Measurements from ENCODE around the gene RBMS3.

RBMS3 gene

DNA sequence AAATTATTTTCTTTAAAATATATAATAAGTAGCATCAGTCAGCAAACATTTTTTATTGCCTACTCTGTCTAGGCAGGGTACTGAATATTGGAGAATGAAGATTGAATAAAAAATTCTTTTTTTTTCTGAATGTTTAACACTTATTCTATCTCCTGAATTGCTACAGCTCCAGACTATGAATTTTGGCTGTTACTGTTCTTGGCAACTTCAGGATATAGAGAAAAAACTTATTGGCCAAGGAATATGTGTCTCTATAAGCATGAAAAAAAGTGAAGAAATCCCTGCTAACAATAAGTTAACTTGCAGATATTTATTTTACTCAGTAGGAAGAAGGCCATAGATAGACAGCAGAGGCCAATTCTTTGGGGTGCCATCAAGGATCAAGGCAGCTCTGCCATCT, 309.6 kb downstream of the RBMS3 start:
- no peak for DNase-seq

DNA sequence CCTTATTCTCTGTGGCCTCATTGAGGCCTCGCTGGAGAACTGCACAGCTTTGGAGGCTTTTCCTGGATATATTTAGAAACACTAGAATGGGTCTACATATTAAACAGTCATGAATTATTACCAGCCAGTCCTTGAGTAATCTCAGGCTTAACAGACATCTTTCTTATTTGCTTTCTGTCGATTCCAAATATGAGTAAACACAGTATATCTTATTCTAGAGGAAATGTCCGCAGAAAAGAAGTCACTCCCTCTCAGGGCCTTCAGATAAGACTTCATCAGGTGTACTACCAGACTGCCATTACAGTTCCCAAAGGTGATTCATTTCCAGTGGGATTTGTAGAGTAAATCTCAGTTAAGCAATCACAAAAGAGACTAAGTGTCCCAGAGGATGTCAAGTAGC, 310.7 kb downstream of the RBMS3 start:
- DNase-seq, result no peak

- DNase-seq, result no peak
These were observed 312.9 kb downstream of the RBMS3 start for GRCh38 chr3:29593802-29594201.

- no peak for DNase-seq
These were observed 313.4 kb downstream of the RBMS3 start for GRCh38 chr3:29594261-29594660.

DNA sequence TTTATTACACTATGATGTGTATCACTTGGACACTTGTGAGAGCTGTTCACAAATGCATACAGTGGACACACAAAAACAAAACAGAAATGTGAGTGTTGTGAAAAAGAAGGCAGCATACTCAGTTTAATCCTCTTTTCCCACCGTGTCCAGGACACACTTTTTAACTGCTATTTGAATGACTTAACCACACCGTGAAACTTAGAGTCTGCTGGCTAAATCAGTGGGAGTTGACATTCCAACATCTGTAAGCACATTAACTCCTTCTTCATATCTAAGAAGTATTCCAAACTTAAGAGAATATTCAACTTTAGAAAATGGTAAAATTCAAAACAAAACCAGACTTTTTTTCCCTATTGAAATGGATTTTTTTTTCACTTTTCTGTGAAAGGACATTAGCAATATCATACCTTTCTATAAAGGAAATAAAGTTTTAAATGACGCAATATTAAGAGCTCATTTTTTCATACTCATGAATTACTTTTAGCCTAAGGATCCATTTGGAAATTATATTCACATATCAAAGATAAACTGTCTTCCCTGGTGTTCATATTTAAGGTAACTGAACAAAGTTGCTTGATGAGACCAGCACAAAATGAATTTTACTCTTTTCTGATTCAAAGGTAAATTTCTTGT, 316.6 kb downstream of the RBMS3 start:
- DNase-seq, result no peak

GRCh38 chr3:29601861-29602585, 321.2 kb downstream of the RBMS3 start:
- DNase-seq, result no peak

GRCh38 chr3:29605845-29606244, 325.0 kb downstream of the RBMS3 start:
- no peak for DNase-seq

DNA sequence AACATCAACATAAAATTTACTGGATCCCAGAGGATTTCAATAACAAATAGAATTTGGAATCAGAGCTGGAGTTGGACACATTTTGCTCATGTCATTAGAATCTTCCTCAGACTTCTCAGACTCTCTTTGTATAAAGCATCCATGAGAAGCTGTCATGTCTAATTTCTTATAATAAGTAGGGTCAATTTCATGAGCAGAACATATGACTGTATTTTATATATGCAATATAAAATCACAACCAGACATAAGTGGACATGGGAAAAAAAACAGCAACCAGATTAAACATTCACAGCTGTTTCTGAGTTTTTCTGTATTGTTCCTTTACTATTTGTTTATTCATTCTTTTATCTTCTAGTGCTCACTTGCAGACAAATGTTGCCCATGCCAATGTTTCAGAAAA, 325.5 kb downstream of the RBMS3 start:
- no peak for DNase-seq

- DNase-seq, result no peak
These were observed 327.8 kb downstream of the RBMS3 start for GRCh38 chr3:29608414-29609327.

GRCh38 chr3:29609328-29609811, 328.5 kb downstream of the RBMS3 start:
- DNase-seq, result no peak

DNA sequence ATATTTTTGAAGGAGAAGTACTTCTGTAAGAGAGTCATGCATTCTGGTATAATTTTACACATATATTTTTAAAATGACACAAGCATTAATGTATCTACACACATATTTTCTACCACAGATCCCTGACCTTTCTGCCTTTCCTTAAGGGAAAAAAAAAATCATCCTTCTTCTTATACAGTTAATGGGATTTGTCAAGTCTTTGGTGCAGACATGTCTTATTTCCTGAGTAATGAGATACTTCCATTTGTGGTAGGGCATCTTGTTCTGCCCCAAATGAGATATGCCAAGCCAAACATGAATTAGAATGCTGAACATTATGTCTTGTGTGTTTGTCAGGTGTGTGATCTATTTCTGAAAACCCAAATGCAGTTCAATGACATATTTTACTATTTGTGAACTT, 329.9 kb downstream of the RBMS3 start:
- DNase-seq, result no peak

DNA sequence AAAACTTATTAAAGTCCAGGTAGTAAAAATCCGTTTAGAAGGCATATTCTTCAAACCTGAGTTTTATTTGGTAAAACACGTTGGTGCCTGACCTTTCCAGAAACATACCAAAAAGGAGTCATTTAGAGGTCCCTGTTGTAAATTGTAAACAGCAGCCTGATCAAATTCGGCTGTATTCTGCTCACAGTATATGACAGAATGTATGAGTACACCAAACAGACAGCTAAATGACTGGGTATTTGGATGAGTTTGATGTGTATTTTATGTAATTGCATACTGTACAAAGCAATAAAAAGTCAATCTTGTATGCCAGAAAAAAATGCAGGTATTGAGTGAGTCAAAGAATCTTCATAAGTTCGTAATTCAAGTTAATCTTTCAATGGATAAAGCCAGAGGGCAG, 330.4 kb downstream of the RBMS3 start:
- DNase-seq, result no peak

GRCh38 chr3:29612536-29612935, 331.7 kb downstream of the RBMS3 start:
- DNase-seq, result no peak

DNA sequence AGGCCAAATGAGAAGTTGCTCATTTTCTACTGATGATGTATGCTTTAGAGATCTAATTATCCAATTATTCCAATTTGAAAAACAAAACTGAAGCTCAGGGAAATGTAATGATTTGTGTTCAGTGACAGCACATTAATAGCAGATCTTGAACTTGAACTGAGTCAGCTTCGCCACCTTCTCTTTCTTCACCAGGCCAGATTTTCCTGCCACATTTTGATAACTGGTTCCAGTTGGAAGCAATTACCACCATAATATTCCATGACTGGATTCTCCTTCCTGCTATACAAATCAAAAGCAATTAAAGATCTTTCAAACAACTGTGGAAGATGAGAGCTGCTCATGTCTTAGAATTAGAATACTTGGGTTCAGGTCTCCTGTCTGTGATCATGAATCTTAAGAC, 334.1 kb downstream of the RBMS3 start:
- DNase-seq, result no peak

- no peak for DNase-seq
These were observed 337.8 kb downstream of the RBMS3 start for GRCh38 chr3:29618395-29619282.

GRCh38 chr3:29619676-29620075, 338.8 kb downstream of the RBMS3 start:
- no peak for DNase-seq

DNA sequence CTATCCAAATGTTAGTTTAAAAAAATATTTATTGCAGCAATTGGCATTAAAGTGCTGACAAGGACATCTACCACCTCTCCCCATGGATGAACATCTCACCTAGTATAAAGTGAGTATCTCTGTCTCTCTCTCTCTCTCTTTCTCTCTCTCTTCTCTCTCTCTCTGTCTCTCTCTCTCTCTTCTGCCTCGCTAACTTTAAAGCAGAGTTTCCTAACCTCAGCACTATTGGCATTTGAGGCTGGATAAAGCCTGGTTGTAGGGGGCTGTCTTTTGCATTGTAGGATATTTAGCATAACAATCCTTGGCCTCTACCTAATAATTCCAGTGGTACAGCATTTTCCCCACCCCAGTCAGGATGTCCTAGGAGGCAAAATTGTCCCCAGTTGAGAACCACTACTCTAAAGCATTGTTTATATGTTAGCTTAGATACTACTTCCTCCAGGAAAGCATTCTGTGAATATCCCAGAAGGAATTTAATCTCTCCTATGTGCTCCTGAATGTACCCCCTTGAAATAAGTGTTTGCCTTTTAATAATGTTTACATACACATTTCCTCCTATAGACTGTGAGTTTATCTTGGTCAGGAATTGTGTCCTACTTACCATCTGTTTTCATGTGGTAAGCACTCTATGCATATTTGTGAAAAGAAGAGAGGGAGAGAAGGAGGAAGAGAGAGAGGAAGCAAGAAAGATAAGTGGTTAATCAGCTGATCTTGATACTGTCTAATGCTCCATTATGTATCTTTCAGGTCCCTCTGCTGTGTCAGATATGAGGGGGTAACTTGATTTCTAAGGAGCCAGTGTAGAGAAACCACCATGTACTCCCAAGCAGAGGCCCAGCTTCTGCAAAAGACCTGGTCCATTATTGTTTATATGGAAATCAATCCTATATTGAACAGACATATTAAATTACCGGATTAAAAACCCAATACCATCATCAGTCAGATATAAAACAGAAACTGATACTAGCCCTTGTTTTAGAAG, 346.6 kb downstream of the RBMS3 start:
- no peak for DNase-seq

DNA sequence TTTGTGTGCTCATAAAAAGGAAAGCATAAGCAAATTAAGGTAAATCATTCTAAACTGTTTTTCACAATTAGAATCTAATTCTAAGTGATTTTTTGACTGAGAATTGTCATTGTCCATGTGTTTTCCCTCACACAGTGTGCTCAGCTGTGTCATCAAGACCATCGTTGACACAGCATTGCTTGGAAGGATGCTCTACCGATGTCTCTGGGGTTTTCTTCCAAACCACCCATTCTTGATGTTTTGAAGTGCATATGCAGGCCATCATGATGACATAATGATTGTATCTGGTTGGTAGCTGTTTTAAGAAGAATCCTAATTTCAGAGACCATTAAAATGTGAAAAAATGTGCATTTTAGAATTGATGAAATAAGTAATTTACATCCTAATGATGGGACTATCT, 347.9 kb downstream of the RBMS3 start:
- no peak for DNase-seq

GRCh38 chr3:29635888-29636287, 355.0 kb downstream of the RBMS3 start:
- DNase-seq, result no peak

GRCh38 chr3:29637068-29637467, 356.2 kb downstream of the RBMS3 start:
- no peak for DNase-seq

DNA sequence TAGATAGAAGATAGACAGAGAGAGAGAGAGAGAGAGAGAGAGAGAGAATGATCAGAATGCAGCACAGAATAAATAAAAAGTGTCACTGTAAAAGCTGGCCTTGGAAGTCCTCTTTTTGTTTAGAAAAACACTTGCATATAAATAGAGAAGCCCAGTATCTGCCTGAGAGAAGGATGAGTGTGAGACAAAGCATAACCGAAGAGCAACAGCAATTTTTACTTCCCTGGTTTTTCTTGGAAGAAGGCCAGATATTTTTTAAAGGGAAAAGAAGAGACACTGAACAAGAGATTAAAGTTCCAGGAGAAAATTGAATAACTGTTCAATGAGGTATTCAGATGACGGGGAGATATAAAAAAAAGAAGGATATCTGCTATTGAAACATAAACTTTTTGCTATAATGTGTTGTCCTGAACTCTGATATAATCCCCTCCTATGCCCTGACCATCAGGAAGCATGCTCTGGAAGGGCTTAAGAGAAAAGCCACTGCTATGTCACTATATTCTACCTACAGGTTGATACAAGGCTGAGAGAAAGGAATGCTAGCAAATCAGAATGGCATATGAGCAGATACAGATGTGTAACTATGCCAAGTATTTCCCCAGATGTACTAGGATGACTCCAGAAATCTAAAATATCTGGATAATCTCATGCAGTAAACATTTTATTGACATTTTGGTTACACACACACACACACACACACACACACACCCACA, 358.9 kb downstream of the RBMS3 start:
- no peak for DNase-seq

All from hematopoietic multipotent progenitor cell treated with erythropoietin and hydrocortisone succinate and interleukin-3 and kit ligand, for 4 days (in vitro differentiated cells).